K562 (cell line): ENCODE measurements around the gene ORC4. TPM values are rescaled to one million over a fixed set of nuclear protein-coding genes. Genes with fewer than 3 reads are reported as not detected.
"Not testable (repeated sequence)": the region's sequence is repeated elsewhere in the genome, so short reads cannot be mapped to it uniquely, and the experiment has no call there.

ENCODE experiments used
- ATAC-seq: fragments of 200-7000 bp; cut with Tn5 transposase; 3 replicates; pipeline ENCODE4 v1.9.1; 2020; ENCODE audit warnings: moderate library complexity
- BruUV-seq: library from RNA; stranded (reverse); fragments of 400-500 nt; replicated peaks from 2 replicates; lab custom pipeline; 2021; lab: Mats Ljungman, UMichigan
- CTCF ChIA-PET: fragments of 300-600 bp; formaldehyde crosslinking; extraction: SDS; loops from one replicate; lab custom pipeline; 2021; ENCODE audit warnings: low intra/inter-chr PET ratio; lab: Yijun Ruan, JAX
- POLR2A ChIA-PET: fragments of 300-600, 350-650 bp; sonication (Branson Sonifier 250); formaldehyde crosslinking; extraction: SDS; loops from one replicate; lab custom pipeline; 2021; ENCODE audit warnings: antibody characterized with exemption, inconsistent platforms; lab: Yijun Ruan, JAX
- DNase-seq, 4 experiments: peaks; one replicate each; pipeline versions ENCODE4 v3.0.0 to v3.0.0-alpha.2; 2011 to 2018; ENCODE audit warnings: low spot score in 3 of 4, mixed read lengths in 3 of 4; ENCODE audit errors: extremely low read depth in 1 of 4
- FAIRE-seq: peaks from 2 replicates; lab custom pipeline; 2011; peaks lifted over from hg19 to GRCh38; lab: Jason Lieb, UNC
- H2AFZ ChIP-seq: 2 replicates; pipeline ENCODE4 v1.6.0; 2011; ENCODE audit warnings: low read depth, low read length, control low read depth, inconsistent platforms
- H3K27ac ChIP-seq: fragments of 200-600 bp; 3 replicates; pipeline ENCODE4 v1.8.0; 2011; ENCODE audit warnings: low read depth, mild to moderate bottlenecking, control low read depth, inconsistent platforms, low read length, moderate library complexity, mixed read lengths; ENCODE audit errors: extremely low read depth
- H3K27me3 ChIP-seq, 2 experiments: fragments of 300-600 bp in 1 of 2; 2 replicates in 1 of 2; 3 replicates in 1 of 2; pipeline versions ENCODE4 v1.6.0 to v1.8.0; 2011; ENCODE audit warnings: inconsistent platforms in 2 of 2, low read length in 2 of 2, mild to moderate bottlenecking in 1 of 2, mixed read lengths in 1 of 2, moderate library complexity in 1 of 2; ENCODE audit not compliant: control insufficient read depth in 2 of 2, insufficient read depth in 2 of 2
- H3K36me3 ChIP-seq: fragments of 300-600 bp; 3 replicates; pipeline ENCODE4 v1.8.0; 2011; ENCODE audit warnings: mild to moderate bottlenecking, low read length, inconsistent platforms; ENCODE audit not compliant: control insufficient read depth, insufficient read depth
- H3K4me1 ChIP-seq, 2 experiments: fragments of 200-600 bp in 1 of 2; replicated peaks in 1 of 2; 2 replicates in 1 of 2; 3 replicates in 1 of 2; pipeline versions ENCODE4 v1.5.1 to v1.8.0; 2011; ENCODE audit warnings: inconsistent platforms in 2 of 2, low read length in 2 of 2, mild to moderate bottlenecking in 1 of 2, mixed read lengths in 1 of 2, moderate library complexity in 1 of 2; ENCODE audit not compliant: control insufficient read depth in 2 of 2, insufficient read depth in 2 of 2
- H3K4me2 ChIP-seq: 2 replicates; pipeline ENCODE4 v1.6.1; 2011; ENCODE audit warnings: low read length, control low read depth, inconsistent platforms, mixed read lengths; ENCODE audit not compliant: insufficient read depth
- H3K4me3 ChIP-seq: fragments of 200-600 bp; sonication (generic), shearing (Covaris generic); 2 replicates; pipeline ENCODE4 v1.5.1; 2016; ENCODE audit warnings: control low read depth, inconsistent platforms
- H3K79me2 ChIP-seq: fragments of 200-600 bp; 3 replicates; pipeline ENCODE4 v1.8.0; 2011; ENCODE audit warnings: low read length, inconsistent platforms; ENCODE audit not compliant: control insufficient read depth, insufficient read depth
- H3K9ac ChIP-seq, 2 experiments: 2 replicates each; pipeline versions ENCODE4 v1.6.0 to v1.6.1; 2011; ENCODE audit warnings: low read depth in 2 of 2, low read length in 2 of 2, control low read depth in 1 of 2, inconsistent platforms in 1 of 2, mild to moderate bottlenecking in 1 of 2, mixed read lengths in 1 of 2; ENCODE audit not compliant: insufficient read depth in 1 of 2
- H3K9me1 ChIP-seq: one replicate; pipeline ENCODE4 v1.6.0; 2011; ENCODE audit warnings: inconsistent platforms, mild to moderate bottlenecking, low read length, moderate library complexity; ENCODE audit not compliant: control insufficient read depth, insufficient read depth
- H3K9me3 ChIP-seq: replicated peaks from 2 replicates; pipeline ENCODE4 v1.5.1; 2011; ENCODE audit warnings: low read depth, low read length, inconsistent platforms; ENCODE audit not compliant: control insufficient read depth, insufficient read depth
- H4K20me1 ChIP-seq: replicated peaks from 2 replicates; pipeline ENCODE4 v1.6.1; 2011; ENCODE audit warnings: low read length, inconsistent platforms, mixed read lengths; ENCODE audit not compliant: control insufficient read depth, insufficient read depth
- HDGF ChIP-seq: fragments of 450-650 bp; IDR thresholded peaks from 2 replicates; pipeline ENCODE4 v1.6.1; 2016
- RBM25 ChIP-seq: fragments of 200-400 bp; formaldehyde crosslinking; IDR thresholded peaks from 2 replicates; pipeline ENCODE4 v1.6.1; 2018; ENCODE audit warnings: low read length, low read depth, moderate library complexity; ENCODE audit not compliant: severe bottlenecking
- RERE ChIP-seq: sonication (generic); formaldehyde crosslinking; IDR thresholded peaks from 2 replicates; pipeline ENCODE4 v1.8.0; 2023; ENCODE audit warnings: missing genetic modification reagents, mild to moderate bottlenecking, borderline replicate concordance
- TCF7L2 ChIP-seq: fragments of 150-350 bp; IDR thresholded peaks from 2 replicates; pipeline ENCODE4 v1.6.1; 2016; ENCODE audit warnings: low read depth, mild to moderate bottlenecking, low read length, moderate library complexity
- ZMIZ1 ChIP-seq, 2 experiments: fragments of 150-350 bp in 1 of 2; IDR thresholded peaks; 2 replicates each; pipeline ENCODE4 v1.6.1; 2012 to 2016; ENCODE audit warnings: low read depth in 2 of 2, low read length in 2 of 2, mild to moderate bottlenecking in 1 of 2, moderate library complexity in 1 of 2
- WGBS: fragments of 100-300 bp; shearing (Covaris generic); methylation state at CpG from one replicate; pipeline ENCODE4 v1.1.6; 2016; ENCODE audit warnings: low coverage, mixed read lengths; ENCODE audit not compliant: insufficient coverage; ENCODE audit errors: missing lambda C conversion rate; 5-methylcytosine and 5-hydroxymethylcytosine counted together
- in situ Hi-C: fragments of 300-500 bp; cut with MboI; formaldehyde crosslinking; loops from 4 replicates; pipeline ENCODE4 v1.15.0; 2018; ENCODE audit warnings: inconsistent platforms, mixed read lengths
- intact Hi-C: fragments of 100-400 bp; cut with micrococcal nuclease; formaldehyde crosslinking; loops from 2 replicates; pipeline ENCODE4 v1.14.2; 2022
- polyA plus RNA-seq, 8 experiments: library from polyadenylated mRNA; depleted of rRNA in 4 of 8; stranded (reverse) in 5 of 8; unstranded in 3 of 8; fragments of >200 nt; fragmentation: Nextera tagmentation in 2 of 8; fragmentation: Illumina TruSeq in 1 of 8; extraction: Ambion mirVana in 2 of 8; extraction: Trizol in 1 of 8; gene quantifications; 2 replicates each; pipeline versions ENCODE4 v1.2.1 to v1.2.3, GENCODE V29; 2011 to 2014; ENCODE audit warnings: inconsistent platforms in 1 of 8, missing spikeins in 1 of 8
- total RNA-seq, 7 experiments: library from RNA; depleted of rRNA in 6 of 7; stranded (reverse); fragments of >200 nt in 6 of 7; fragmentation: Illumina TruSeq in 2 of 7; extraction: Trizol in 2 of 7; gene quantifications; 2 replicates each; pipeline versions ENCODE4 v1.2.1 to v1.2.3, GENCODE V29; 2011 to 2021; ENCODE audit warnings: low replicate concordance in 1 of 7

Gene ORC4
- total and polyA plus RNA-seq, 9 of the 15 experiments (the other 6 are each of a cell fraction or from before 2014, with no cell fraction given): 58.6 to 100 (median 70.5) TPM

- intact Hi-C loops (no loop called here), in situ Hi-C loops (no loop called here)
- ChIA-PET POLR2A (no interaction called here), CTCF (no interaction called here)
- FAIRE-seq (peak; percentile 63), ATAC-seq (no peak)
- Histone ChIP-seq H3K4me3 (no peak overlapping the region), H3K36me3 (peaks cover 4% of the 10 kb centered on the region; the same call in 1 of the 3 replicates), H4K20me1 (no peaks in the 10 kb centered on the region), H3K9me3 (no peaks in the 10 kb centered on the region), H3K9ac (no peak overlapping the region), H3K4me1 (no peaks in the 10 kb centered on the region; a peak in 2 of 5 replicates)
- TF ChIP-seq HDGF (no peak), RERE (no peak), RBM25 (no peak), ZMIZ1 (IDR thresholded peaks at IDR 0.05; ENCODE audit: low read depth in 2 of 2, low read length in 2 of 2) (no peak), TCF7L2 (no peak)
- TF ChIP-seq, all 486 proteins: peak for 0
- Histone ChIP-seq H3K27ac (no peak overlapping the region), H3K79me2 (peaks cover 98% of the 10 kb centered on the region), H2AFZ (no peak overlapping the region), H3K9me1 (no peaks in the 10 kb centered on the region), H3K4me2 (no peak overlapping the region), H3K27me3 (no peaks in the 10 kb centered on the region)
- no TSS peak for BruUV-seq
- 88% methylated on average over 2 of the region's 2 CpGs for WGBS
- no peak for DNase-seq
These were observed 6.7 kb downstream of the ORC4 start for GRCh38 chr2:148013876-148014275.

GRCh38 chr2:148008411-148008810 is 12.1 kb downstream of the ORC4 start:
- H3K4me1 ChIP-seq, H2AFZ ChIP-seq, in situ Hi-C loops, H4K20me1 ChIP-seq, H3K36me3 ChIP-seq, intact Hi-C loops, H3K4me3 ChIP-seq, FAIRE-seq, H3K9me1 ChIP-seq, POLR2A ChIA-PET, CTCF ChIA-PET, H3K27me3 ChIP-seq, H3K4me2 ChIP-seq, H3K9me3 ChIP-seq, ATAC-seq, H3K27ac ChIP-seq, DNase-seq, H3K9ac ChIP-seq, BruUV-seq: not testable (repeated sequence)
- H3K79me2 ChIP-seq: peaks cover 97% of the 10 kb centered on the region
- WGBS: 94% methylated on average over 7 of the region's 7 CpGs
